HG03039 (cell line): ENCODE results near the gene TMC1.
"Not testable (repeated sequence)": the region's sequence is repeated elsewhere in the genome, so short reads cannot be mapped to it uniquely, and the experiment has no call there.

Source experiments
- ATAC-seq: cut with Tn5 transposase; IDR thresholded peaks from one replicate; pipeline ENCODE4 v1.9.1; 2021; ENCODE audit warnings: mild to moderate bottlenecking, moderate library complexity; ENCODE audit not compliant: unreplicated experiment

TMC1 gene

GRCh38 chr9:72749276-72749675, 227.9 kb downstream of the TMC1 start:
- ATAC-seq, result no peak

DNA sequence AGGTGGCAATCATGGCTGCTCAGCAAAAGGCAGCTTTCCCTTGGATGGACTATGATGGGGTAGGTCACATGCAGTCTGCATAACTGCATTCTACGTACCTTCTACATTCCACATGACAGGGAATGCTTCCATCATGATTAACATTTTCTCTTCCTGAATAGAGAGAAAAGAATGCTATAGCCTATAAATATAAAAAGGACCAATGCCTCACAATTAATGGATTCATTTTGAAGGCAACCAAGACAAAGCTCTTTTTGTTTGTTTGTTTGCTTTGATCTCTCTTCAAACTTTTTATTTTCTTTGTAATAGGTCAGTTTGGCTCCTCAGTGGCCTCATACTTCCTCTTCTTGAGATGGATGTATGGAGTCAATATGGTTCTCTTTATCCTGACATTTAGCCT, 230.1 kb downstream of the TMC1 start:
- ATAC-seq, result no peak

DNA sequence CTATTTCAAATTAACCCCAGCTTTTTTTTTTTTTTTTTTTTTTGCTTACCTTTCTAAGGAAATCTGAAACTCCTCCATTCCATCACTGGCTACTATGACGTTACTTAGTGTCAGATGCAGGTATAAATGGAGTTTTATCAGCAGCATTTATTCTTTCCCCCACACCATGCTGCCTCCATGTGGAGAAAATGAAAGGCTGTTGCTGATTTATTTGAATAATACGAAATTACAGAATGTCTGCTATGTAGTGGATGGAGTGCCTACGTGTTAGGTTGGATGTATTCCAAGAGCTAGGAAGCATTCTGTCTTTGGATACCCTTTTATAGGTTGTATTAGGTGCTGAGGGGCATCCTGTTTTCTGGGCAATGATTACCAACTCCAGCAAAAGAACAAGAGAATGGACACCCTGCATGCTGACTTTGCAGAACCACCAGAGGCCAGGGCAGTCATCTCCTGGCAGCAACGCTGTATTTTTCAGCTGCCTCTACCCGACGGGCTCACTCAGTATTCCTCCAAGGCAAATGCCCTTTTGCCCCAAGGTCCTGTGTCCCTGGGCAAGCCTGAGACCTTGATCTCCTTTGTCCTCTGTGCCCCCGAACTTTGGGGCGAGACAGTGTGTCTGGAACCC, 232.0 kb downstream of the TMC1 start:
- no peak for ATAC-seq

- ATAC-seq, result no peak
Observed at GRCh38 chr9:72755836-72756235, 234.4 kb downstream of the TMC1 start.

DNA sequence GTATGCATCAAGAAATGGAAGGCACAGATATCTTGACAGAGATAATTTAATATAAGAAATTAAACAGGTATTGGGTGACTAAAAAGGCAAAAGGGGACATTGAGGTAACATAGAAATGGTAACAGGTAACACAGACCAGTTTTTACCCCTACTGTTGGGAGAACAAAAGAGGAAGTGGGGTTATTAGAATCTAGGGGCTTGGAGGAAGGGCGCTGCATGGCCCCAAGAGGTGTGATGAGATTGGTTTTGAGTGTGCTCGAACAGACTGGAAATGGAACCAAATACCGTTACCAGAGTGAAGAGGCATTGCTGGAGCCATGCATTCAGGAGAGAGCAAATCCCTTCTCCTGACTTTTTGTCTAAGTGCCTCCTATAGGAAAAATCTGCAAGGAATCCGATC, 237.5 kb downstream of the TMC1 start:
- no peak for ATAC-seq

DNA sequence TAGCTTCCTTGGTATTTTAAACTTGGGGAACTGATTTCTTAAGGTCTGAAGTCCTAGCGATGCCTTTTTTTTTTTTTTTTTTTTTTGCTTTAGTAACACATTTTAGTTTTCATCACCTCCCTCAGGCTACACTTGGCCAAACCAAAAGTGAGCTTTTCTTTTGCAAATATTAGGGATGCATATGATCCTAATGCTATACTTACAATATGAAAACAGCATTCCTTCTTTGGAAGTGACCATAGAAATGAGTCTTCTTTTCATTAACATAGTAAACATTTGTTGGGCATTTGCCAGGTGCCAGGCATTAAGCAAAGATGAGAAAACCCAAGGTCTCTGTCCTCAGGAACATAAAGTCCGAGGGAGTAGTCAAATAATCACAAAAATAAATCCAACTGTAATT, 241.6 kb downstream of the TMC1 start:
- ATAC-seq, result no peak

- ATAC-seq, result no peak
Observed at GRCh38 chr9:72769546-72769945, 248.1 kb downstream of the TMC1 start.

GRCh38 chr9:72772661-72773060, 251.3 kb downstream of the TMC1 start:
- ATAC-seq, result no peak

- ATAC-seq, result no peak
Observed at GRCh38 chr9:72773570-72773969, 252.2 kb downstream of the TMC1 start.

DNA sequence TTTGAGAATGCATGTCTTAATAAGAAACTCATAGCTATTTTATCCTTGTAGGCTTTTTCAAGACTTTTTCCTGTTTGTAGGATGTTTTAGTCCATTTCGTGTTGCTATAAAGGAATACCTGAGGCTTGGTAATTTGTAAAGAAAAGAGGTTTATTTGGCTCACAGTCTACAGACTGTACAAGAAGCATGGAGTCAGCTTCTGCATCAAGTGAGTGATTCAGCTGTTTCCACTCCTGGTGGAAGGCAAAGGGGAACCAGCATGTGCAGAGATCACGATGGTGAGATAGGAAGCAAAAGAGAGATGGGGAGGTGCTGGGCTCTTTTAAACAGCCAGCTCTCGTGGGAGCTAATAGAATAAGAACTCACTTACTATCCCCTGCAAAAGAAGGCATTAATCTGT, 254.2 kb downstream of the TMC1 start:
- no peak for ATAC-seq

DNA sequence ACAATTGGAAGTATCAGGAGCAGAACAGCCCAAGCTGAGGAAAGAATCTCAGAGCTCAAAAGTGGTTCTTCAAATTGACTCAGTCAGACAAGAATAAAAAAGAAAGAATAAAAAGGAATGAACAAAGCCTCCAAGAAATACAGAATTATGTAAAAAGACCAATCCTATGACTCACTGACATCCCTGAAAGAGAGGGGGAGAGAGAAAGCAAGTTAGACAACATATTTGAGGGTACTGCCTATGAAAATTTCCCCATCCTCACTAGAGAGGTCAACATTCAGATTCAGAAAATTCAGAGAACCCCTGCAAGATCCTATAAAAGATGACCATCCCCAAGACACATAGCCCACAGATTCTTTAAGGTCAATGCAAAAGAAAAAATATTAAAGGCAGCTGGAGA, 258.2 kb downstream of the TMC1 start:
- ATAC-seq, result no peak

DNA sequence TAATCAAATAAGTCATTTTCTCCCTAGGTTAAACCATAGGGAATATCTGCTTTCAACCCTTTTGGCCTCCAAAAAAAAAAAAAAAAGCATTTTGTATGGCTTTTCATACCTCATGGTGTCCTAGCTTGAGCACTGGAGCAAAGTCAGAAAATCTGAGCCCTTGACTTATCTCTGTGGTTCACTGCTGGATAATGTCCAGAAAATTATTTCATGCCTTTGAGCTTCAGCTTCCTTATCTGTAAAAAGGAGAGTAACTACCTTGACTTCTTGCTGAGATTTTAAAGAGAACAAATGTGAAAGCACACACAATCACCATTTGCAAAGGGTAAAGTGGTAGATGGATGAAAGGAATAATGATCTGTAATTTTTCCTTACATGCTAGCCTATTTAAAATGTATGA, 265.5 kb downstream of the TMC1 start:
- ATAC-seq, result no peak

DNA sequence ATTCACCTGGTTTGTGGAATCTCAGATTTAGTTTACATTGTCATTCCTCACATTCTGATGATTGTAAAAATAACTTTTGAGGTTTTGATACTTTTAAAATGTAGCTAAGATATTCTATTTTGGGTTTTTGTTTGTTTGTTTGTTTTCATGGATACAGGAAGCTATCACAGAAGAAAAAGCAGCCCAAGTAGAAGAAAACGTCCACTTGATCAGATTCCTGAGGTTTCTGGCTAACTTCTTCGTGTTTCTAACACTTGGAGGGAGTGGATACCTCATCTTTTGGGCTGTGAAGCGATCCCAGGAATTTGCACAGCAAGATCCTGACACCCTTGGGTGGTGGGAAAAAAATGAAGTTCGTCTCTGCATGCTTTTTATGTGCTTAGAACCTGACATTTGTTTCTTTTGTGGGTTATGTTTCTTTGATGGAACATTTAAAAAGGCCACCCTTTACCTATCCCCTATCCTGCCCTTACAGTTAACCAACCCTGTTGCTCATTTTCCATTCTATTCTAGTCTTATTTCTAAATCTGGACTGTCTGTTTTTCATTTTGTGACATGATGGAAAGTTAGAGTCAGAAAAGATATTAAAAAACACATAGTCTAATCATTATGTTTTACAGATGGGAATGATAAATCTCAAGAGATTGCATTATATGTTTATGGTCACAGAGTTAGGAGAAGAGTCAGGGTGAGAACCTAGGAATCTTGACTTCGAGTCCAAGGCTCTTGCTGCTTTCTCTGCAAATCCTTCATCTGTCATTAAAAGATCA, 267.7 kb downstream of the TMC1 start:
- ATAC-seq, result no peak

- ATAC-seq, result no peak
Observed at GRCh38 chr9:72789885-72790284, 268.5 kb downstream of the TMC1 start.

- ATAC-seq, result no peak
Observed at GRCh38 chr9:72790989-72791388, 269.6 kb downstream of the TMC1 start.

DNA sequence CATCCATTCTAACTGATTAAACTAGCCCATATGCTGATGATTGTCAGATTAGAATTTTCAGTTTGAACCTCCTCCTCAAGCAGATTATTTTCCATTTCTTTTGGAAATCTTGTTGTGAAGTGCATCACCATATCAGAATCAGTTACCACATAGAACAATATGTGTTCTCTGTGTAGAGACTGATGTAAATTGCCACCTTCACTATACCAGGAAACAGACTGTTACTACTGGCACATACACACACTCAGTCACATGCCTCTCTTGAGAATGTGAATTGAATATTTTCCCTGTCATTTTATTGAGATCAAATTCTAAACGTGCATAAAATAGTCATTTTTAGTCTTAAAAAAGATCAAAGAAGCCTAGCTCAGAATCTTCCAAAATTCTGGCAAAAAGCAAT, 270.0 kb downstream of the TMC1 start:
- no peak for ATAC-seq

GRCh38 chr9:72794946-72795345, 273.5 kb downstream of the TMC1 start:
- ATAC-seq, result no peak

DNA sequence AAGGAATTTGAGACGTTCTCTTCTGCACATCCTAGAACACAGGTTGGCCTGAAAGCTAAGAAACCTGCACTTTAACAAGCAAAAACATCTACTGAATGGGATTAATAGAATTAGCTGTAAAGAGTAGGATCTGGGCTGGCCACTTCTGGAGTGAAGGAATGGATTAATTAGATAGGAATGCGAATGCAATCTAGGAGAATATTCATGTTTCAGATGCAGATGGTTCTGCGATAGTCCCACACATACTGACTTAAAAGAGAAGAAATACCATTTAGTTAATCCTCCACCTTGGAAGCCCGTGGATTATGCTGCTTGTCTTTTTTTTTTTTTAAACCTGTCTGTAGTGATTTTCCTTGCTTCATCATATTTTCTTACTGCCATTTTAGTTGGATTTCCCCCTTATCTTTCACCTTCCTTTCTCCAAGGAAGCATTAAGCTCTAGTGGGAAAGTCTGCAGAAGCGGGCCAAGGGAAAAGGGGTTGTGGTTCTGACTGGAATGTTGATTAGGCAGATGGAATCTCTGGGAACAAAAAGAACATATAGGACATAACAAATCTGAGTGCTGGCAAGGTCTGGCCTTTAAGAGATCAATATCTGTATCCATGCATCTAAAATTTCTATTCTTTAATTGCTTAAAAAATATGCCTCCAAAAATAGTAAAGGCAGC, 279.1 kb downstream of the TMC1 start:
- ATAC-seq, result no peak

DNA sequence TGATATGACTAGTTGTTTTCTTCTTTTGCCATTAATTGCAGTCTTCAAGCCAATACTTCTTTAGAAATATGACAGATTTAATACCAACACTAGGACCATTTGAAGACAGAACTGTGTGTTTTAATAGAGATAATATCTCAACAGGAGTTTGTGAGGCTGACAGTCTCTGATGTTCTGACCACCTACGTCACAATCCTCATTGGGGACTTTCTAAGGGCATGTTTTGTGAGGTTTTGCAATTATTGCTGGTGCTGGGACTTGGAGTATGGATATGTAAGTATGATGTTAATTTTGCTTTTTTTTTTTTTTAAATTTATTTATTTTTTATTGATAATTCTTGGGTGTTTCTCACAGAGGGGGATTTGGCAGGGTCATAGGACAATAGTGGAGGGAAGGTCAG, 283.8 kb downstream of the TMC1 start:
- ATAC-seq, result no peak

- not testable (repeated sequence) for ATAC-seq
Observed at GRCh38 chr9:72806313-72806809, 285.0 kb downstream of the TMC1 start.

GRCh38 chr9:72807765-72808445, 286.5 kb downstream of the TMC1 start:
- ATAC-seq, result no peak

GRCh38 chr9:72808446-72808768, 287.0 kb downstream of the TMC1 start:
- ATAC-seq, result no peak
